C4-2B (cell line): ENCODE measurements around the gene ZFR.

Experiments used
- H3K27ac ChIP-seq: fragments of 450-650 bp; 2 replicates; pipeline ENCODE4 v1.5.1; 2017
- ZFX ChIP-seq: fragments of 450-650 bp; IDR thresholded peaks from 2 replicates; pipeline ENCODE4 v1.6.1; 2017
- TF ChIP-seq, protein P1 (sequence below): fragments of 450-650 bp; conservative IDR thresholded peaks from 2 replicates; pipeline ENCODE4 v1.5.1; 2017; ENCODE audit warnings: mild to moderate bottlenecking

Gene ZFR

DNA sequence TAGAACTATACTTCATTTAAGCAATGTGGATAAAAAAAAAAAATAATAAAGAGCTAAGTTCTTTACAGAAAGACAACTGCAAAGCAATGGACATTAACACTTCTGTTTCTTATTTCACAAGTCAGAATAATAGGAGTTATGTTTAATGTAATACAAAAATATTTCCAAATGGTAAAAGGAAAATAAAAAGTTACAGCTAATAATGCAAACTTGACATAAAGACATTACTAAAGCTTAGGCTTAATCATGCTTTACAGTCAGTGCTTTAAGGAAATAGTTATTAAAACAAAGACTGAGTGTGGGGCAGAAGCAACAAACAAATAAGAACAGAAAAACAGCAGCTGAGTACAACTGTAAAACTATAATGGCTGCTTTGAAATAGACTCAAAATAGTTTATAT lies 56.7 kb downstream of the ZFR start:
- no peak overlapping the region for H3K27ac ChIP-seq
- no peak for TF ChIP-seq ZFX
- TF ChIP-seq, protein P1, sequence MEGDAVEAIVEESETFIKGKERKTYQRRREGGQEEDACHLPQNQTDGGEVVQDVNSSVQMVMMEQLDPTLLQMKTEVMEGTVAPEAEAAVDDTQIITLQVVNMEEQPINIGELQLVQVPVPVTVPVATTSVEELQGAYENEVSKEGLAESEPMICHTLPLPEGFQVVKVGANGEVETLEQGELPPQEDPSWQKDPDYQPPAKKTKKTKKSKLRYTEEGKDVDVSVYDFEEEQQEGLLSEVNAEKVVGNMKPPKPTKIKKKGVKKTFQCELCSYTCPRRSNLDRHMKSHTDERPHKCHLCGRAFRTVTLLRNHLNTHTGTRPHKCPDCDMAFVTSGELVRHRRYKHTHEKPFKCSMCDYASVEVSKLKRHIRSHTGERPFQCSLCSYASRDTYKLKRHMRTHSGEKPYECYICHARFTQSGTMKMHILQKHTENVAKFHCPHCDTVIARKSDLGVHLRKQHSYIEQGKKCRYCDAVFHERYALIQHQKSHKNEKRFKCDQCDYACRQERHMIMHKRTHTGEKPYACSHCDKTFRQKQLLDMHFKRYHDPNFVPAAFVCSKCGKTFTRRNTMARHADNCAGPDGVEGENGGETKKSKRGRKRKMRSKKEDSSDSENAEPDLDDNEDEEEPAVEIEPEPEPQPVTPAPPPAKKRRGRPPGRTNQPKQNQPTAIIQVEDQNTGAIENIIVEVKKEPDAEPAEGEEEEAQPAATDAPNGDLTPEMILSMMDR: no peak

- TF ChIP-seq ZFX: no peak
- TF ChIP-seq, protein P1: no peak
- H3K27ac ChIP-seq: no peak overlapping the region
Observed at GRCh38 chr5:32387211-32387610, 57.3 kb downstream of the ZFR start.

GRCh38 chr5:32384621-32385020 lies 59.9 kb downstream of the ZFR start:
- H3K27ac ChIP-seq: no peak overlapping the region
- TF ChIP-seq, protein P1: no peak
- no peak for TF ChIP-seq ZFX

- no peak for TF ChIP-seq ZFX
Observed at GRCh38 chr5:32383586-32383985, 61.0 kb downstream of the ZFR start.

GRCh38 chr5:32383065-32383464 lies 61.5 kb downstream of the ZFR start:
- H3K27ac ChIP-seq: no peak overlapping the region
- TF ChIP-seq, protein P1: no peak
- no peak for TF ChIP-seq ZFX

More at GRCh38 chr5:32383586-32383985, 61.0 kb downstream of the ZFR start:
- no peak overlapping the region for H3K27ac ChIP-seq

DNA sequence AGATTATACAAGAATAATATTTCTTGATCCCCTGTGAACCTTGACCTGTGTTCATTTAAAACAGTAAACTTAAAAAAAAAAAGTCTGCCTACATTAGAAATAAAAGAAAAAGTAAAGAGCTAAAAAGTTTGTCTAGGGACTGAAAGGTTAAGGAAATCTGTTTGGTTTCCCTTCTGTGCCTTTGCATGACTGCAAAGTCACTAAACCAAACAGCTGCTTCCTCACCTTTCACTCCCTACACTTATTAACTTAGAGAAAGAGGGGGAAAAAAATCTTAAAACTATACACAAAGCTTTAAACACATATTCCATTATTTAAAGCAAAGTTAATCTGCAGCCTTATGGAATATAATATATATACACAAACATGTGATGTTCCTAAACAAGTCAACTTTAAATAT lies 65.1 kb downstream of the ZFR start:
- no peak overlapping the region for H3K27ac ChIP-seq
- no peak for TF ChIP-seq ZFX
- TF ChIP-seq, protein P1: no peak

- TF ChIP-seq, protein P1: no peak
- no peak for TF ChIP-seq ZFX
- no peak overlapping the region for H3K27ac ChIP-seq
Observed at GRCh38 chr5:32378966-32379365, 65.6 kb downstream of the ZFR start.

DNA sequence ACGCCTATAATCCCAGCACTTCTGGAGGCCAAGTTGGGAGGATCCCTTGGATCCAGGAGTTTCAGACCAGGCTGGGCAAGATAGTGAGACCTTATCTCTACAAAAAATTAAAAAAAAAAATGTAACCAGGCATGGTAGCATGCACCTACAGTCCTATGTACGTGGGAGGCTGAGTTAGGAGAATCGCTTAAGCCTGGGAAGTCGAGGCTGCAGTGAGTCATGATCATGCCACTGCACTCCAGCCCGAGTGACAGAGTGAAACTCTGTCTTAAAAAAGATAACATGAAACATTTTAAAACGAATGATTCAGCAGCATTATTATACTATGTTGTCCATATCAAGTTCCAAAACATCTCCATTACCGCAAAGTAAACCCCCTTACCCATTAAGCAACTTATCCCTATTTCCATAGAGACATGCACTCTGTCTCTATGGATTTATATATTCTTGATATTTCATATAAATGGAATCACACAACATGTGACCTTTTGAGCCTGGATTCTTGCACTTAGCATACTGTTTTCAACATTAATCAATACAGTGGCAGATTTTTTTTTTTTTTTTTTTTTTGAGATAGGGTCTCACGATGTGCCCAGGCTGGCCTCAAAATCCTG lies 74.9 kb downstream of the ZFR start:
- H3K27ac ChIP-seq: no peak overlapping the region

More for the DNA sequence above, 74.9 kb downstream of the ZFR start:
- no peak for TF ChIP-seq ZFX
- TF ChIP-seq, protein P1: no peak
